Trophoblast cell (in vitro differentiated cells and primary cell): ENCODE results near the gene HECTD4.
A peak's percentile ranks its signal among the peaks of the same experiment; 100 is the strongest.

Experiments used
- DNase-seq, 2 donors: peaks; one replicate each; pipeline ENCODE4 v3.0.0-alpha.2; 2016
- H2AFZ ChIP-seq: 2 replicates; pipeline ENCODE4 v1.6.1; 2013; ENCODE audit warnings: low read length, moderate library complexity, mild to moderate bottlenecking; ENCODE audit not compliant: insufficient read depth, poor library complexity
- H2AK5ac ChIP-seq: 2 replicates; pipeline ENCODE4 v1.6.1; 2013; ENCODE audit warnings: mild to moderate bottlenecking, low read length
- H2BK120ac ChIP-seq: 2 replicates; pipeline ENCODE4 v1.6.1; 2013; ENCODE audit warnings: low read length, mild to moderate bottlenecking, moderate library complexity; ENCODE audit not compliant: insufficient read depth, poor library complexity
- H2BK12ac ChIP-seq: 2 replicates; pipeline ENCODE4 v1.6.1; 2013; ENCODE audit warnings: mild to moderate bottlenecking, low read length, moderate library complexity
- H2BK5ac ChIP-seq: 2 replicates; pipeline ENCODE4 v1.6.1; 2013; ENCODE audit warnings: low read length, low read depth, moderate library complexity, mild to moderate bottlenecking; ENCODE audit not compliant: poor library complexity
- H3K14ac ChIP-seq: 2 replicates; pipeline ENCODE4 v1.6.1; 2013; ENCODE audit warnings: mild to moderate bottlenecking, low read length
- H3K18ac ChIP-seq: 2 replicates; pipeline ENCODE4 v1.6.1; 2013; ENCODE audit warnings: mild to moderate bottlenecking, low read length
- H3K23ac ChIP-seq: 2 replicates; pipeline ENCODE4 v1.6.1; 2013; ENCODE audit warnings: low read length
- H3K27ac ChIP-seq: 2 replicates; pipeline ENCODE4 v1.5.1; 2013; ENCODE audit warnings: low read depth, mild to moderate bottlenecking, inconsistent platforms, low read length, moderate library complexity
- H3K27me3 ChIP-seq: 2 replicates; pipeline ENCODE4 v1.6.1; 2013; ENCODE audit warnings: inconsistent platforms, mild to moderate bottlenecking, low read length, moderate library complexity; ENCODE audit not compliant: insufficient read depth
- H3K36me3 ChIP-seq, 2 experiments: 1 replicate in 1 of 2; 2 replicates in 1 of 2; pipeline ENCODE4 v1.6.1; 2013; ENCODE audit warnings: low read length in 2 of 2, mild to moderate bottlenecking in 2 of 2, moderate library complexity in 1 of 2; ENCODE audit not compliant: insufficient read depth in 2 of 2, control insufficient read depth in 1 of 2
- H3K4ac ChIP-seq: 2 replicates; pipeline ENCODE4 v1.6.1; 2013; ENCODE audit warnings: low read depth, mild to moderate bottlenecking, low read length, moderate library complexity
- H3K4me1 ChIP-seq, 2 experiments: 1 replicate in 1 of 2; 2 replicates in 1 of 2; pipeline ENCODE4 v1.6.1; 2013; ENCODE audit warnings: low read length in 2 of 2, mild to moderate bottlenecking in 2 of 2, moderate library complexity in 1 of 2; ENCODE audit not compliant: insufficient read depth in 2 of 2, control insufficient read depth in 1 of 2
- H3K4me2 ChIP-seq: 2 replicates; pipeline ENCODE4 v1.6.1; 2013; ENCODE audit warnings: inconsistent platforms, mild to moderate bottlenecking, low read length, moderate library complexity
- H3K4me3 ChIP-seq: 2 replicates; pipeline ENCODE4 v1.5.1; 2013; ENCODE audit warnings: mild to moderate bottlenecking, low read depth, low read length, inconsistent platforms
- H3K79me1 ChIP-seq: one replicate; pipeline ENCODE4 v1.6.1; 2013; ENCODE audit warnings: low read length
- H3K79me2 ChIP-seq: 2 replicates; pipeline ENCODE4 v1.6.1; 2013; ENCODE audit warnings: low read length, mild to moderate bottlenecking; ENCODE audit not compliant: control insufficient read depth, insufficient read depth, poor library complexity
- H3K9ac ChIP-seq: 2 replicates; pipeline ENCODE4 v1.6.1; 2013; ENCODE audit warnings: mild to moderate bottlenecking, low read length
- H3K9me3 ChIP-seq: 2 replicates; pipeline ENCODE4 v1.6.1; 2013; ENCODE audit warnings: low read depth, mild to moderate bottlenecking, control low read depth, inconsistent platforms, low read length; ENCODE audit not compliant: insufficient read depth
- H4K12ac ChIP-seq: 2 replicates; pipeline ENCODE4 v1.6.1; 2013; ENCODE audit warnings: low read depth, mild to moderate bottlenecking, low read length, moderate library complexity
- H4K8ac ChIP-seq: 2 replicates; pipeline ENCODE4 v1.6.1; 2013; ENCODE audit warnings: low read depth, mild to moderate bottlenecking, low read length, moderate library complexity
- H4K91ac ChIP-seq: one replicate; pipeline ENCODE4 v1.6.1; 2013; ENCODE audit warnings: low read depth, mild to moderate bottlenecking, low read length, moderate library complexity
- WGBS: extraction: QIAGEN DNeasy Blood & Tissue Kit; methylation state at CpG from one replicate; pipeline ENCODE4 v1.1.7; 2013; ENCODE audit warnings: missing lambda C conversion rate; ENCODE audit not compliant: insufficient read length, insufficient coverage; ENCODE audit errors: extremely low coverage; 5-methylcytosine and 5-hydroxymethylcytosine counted together

HECTD4 gene

GRCh38 chr12:112206944-112207343 is 175.3 kb downstream of the HECTD4 start:
- Histone ChIP-seq H3K4me3 (no peak overlapping the region), H3K4ac (no peak overlapping the region), H4K91ac (no peak overlapping the region), H3K27me3 (no peaks in the 10 kb centered on the region), H3K9ac (no peak overlapping the region), H2BK12ac (no peak overlapping the region), H2BK5ac (no peak overlapping the region), H3K4me1 (no peaks in the 10 kb centered on the region), H3K18ac (no peak overlapping the region), H3K79me2 (no peaks in the 10 kb centered on the region), H3K14ac (no peak overlapping the region), H2AFZ (no peak overlapping the region), H4K12ac (no peak overlapping the region), H3K36me3 (peaks cover 17 to 35% of the 10 kb centered on the region in 2 experiments), H2BK120ac (no peak overlapping the region), H3K4me2 (no peak overlapping the region), H3K27ac (no peak overlapping the region), H2AK5ac (no peak overlapping the region), H4K8ac (no peak overlapping the region), H3K9me3 (no peaks in the 10 kb centered on the region), H3K23ac (no peak overlapping the region), H3K79me1 (no peaks in the 10 kb centered on the region)
- no peak for DNase-seq
- no CpG with 5 or more reads among the region's 7 CpGs for WGBS

GRCh38 chr12:112199136-112199535 is 183.1 kb downstream of the HECTD4 start:
- Histone ChIP-seq H2BK120ac (no peak overlapping the region), H3K79me2 (no peaks in the 10 kb centered on the region), H2AK5ac (no peak overlapping the region), H4K91ac (no peak overlapping the region), H3K4me1 (no peaks in the 10 kb centered on the region), H4K12ac (no peak overlapping the region), H2AFZ (no peak overlapping the region), H3K27me3 (no peaks in the 10 kb centered on the region), H3K18ac (no peak overlapping the region), H3K36me3 (peaks cover 11 to 32% of the 10 kb centered on the region in 2 experiments), H4K8ac (no peak overlapping the region), H3K4me3 (no peak overlapping the region), H3K23ac (peak overlapping the region; percentile 30), H3K9me3 (no peaks in the 10 kb centered on the region), H2BK5ac (no peak overlapping the region), H3K27ac (no peak overlapping the region), H2BK12ac (no peak overlapping the region), H3K4ac (no peak overlapping the region), H3K4me2 (no peak overlapping the region), H3K9ac (peak overlapping the region; percentile 14), H3K14ac (no peak overlapping the region), H3K79me1 (no peaks in the 10 kb centered on the region)
- DNase-seq, result peak; percentile 17 to 70
- WGBS, result no CpG with 5 or more reads among the region's 4 CpGs

DNA sequence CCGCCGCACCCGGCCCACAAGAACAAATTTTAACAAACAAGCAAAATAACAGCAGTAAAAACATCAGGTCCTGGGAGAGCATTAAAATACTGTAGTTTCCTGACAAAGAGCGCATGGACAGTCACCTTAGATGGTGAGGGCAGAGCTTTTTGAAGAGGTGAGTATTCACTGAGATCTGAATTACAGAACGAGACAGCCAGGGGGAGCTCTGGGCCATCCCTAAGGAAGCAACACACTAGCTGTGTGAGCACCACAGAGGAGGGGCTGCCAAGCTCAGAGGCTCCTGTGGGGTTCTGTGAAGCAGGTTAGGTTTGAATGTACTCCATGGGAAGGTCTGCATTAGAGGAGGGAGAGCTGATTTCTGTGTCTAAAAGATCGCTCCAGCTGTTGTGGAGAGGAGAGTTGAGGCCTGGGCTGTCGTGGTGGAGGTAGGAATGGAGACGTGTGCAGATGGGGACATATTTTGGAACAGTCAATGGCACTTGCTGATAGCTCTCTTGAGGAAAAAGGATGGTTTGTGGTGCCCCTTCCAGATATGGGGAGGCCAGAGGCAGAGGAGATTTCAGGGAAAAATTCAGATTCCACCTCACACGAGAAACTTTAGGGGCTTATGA is 184.0 kb downstream of the HECTD4 start:
- Histone ChIP-seq H4K12ac (no peak overlapping the region), H3K4ac (no peak overlapping the region), H2AK5ac (no peak overlapping the region), H3K79me2 (no peaks in the 10 kb centered on the region), H3K79me1 (no peaks in the 10 kb centered on the region), H3K27ac (no peak overlapping the region), H3K9me3 (no peaks in the 10 kb centered on the region), H3K27me3 (no peaks in the 10 kb centered on the region), H2BK120ac (no peak overlapping the region), H3K4me3 (no peak overlapping the region), H4K8ac (no peak overlapping the region), H2BK12ac (no peak overlapping the region), H3K4me2 (no peak overlapping the region), H2AFZ (no peak overlapping the region), H3K9ac (no peak overlapping the region), H3K36me3 (peaks cover 15 to 33% of the 10 kb centered on the region in 2 experiments), H4K91ac (no peak overlapping the region), H3K18ac (no peak overlapping the region), H3K4me1 (no peaks in the 10 kb centered on the region), H2BK5ac (no peak overlapping the region), H3K23ac (no peak overlapping the region), H3K14ac (no peak overlapping the region)
- no CpG with 5 or more reads among the region's 9 CpGs for WGBS
- peak; percentile 54 to 72 for DNase-seq

DNA sequence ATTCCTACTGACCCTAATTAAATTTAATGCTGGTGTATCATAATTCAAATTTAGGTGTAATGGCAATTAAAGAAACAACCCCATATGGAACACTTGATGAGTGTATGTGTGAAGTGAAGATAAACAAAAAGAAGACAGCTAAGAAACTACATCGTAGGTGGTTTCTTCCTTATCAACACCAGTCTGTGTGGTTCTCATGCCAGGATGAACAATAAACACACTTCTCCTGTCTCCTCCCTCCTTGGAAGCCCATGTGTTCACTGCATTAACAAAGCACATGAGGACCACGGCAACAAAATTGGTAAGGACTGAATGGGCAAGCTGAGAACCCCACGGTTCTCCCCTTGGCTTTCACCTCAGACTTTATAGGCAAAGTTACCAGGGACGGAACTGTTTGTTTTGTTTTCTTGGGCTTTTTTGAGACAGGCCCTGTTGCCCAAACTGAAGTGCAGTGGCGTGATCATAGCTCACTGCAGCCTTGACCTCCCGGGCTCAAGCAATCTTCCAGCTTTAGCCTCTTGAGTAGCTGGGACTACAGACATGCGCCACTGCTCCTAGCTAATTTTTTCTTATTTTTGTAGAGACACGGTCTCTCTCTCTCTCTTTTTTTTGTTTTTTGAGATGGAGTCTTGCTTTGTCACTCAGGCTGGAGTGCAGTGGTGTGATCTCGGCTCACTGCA is 185.9 kb downstream of the HECTD4 start:
- Histone ChIP-seq H2BK5ac (no peak overlapping the region), H3K14ac (no peak overlapping the region), H4K91ac (no peak overlapping the region), H3K79me1 (no peaks in the 10 kb centered on the region), H3K4ac (no peak overlapping the region), H3K36me3 (peaks cover 17 to 38% of the 10 kb centered on the region in 2 experiments), H2AK5ac (no peak overlapping the region), H3K4me1 (no peaks in the 10 kb centered on the region), H3K4me3 (no peak overlapping the region), H3K79me2 (no peaks in the 10 kb centered on the region), H2AFZ (no peak overlapping the region), H4K8ac (no peak overlapping the region), H4K12ac (no peak overlapping the region), H2BK12ac (no peak overlapping the region), H3K9me3 (no peaks in the 10 kb centered on the region), H3K23ac (no peak overlapping the region), H3K4me2 (no peak overlapping the region), H3K9ac (no peak overlapping the region), H3K27me3 (no peaks in the 10 kb centered on the region), H3K27ac (no peak overlapping the region), H3K18ac (no peak overlapping the region), H2BK120ac (no peak overlapping the region)
- WGBS, result no CpG with 5 or more reads among the region's 9 CpGs
- no peak for DNase-seq
